Left kidney (tissue), 8 donors: ENCODE data around the gene SEZ6L2. TPM values are rescaled to one million over a fixed set of nuclear protein-coding genes. Genes with fewer than 3 reads are reported as not detected.
"Not testable (repeated sequence)": the region's sequence is repeated elsewhere in the genome, so short reads cannot be mapped to it uniquely, and the experiment has no call there.

Source experiments
- DNase-seq: peaks from one replicate; pipeline ENCODE4 v3.0.0-alpha.2; 2013
- long read RNA-seq, 8 donors: transcript quantifications; one replicate each; lab custom pipeline, GENCODE V29; 2026
- polyA plus RNA-seq: library from polyadenylated mRNA; unstranded; fragments of 120-200 nt; gene quantifications from one replicate; pipeline ENCODE4 v1.2.1, GENCODE V29; 2013; ENCODE audit not compliant: insufficient read length

The SEZ6L2 gene
- polyA plus RNA-seq, result 8.2 TPM
- long read RNA-seq, donor 1, partial matches to known transcripts, result 6 of 9 reads
- long read RNA-seq, donor 1, other reads (novel, unspliced or antisense), result 0 of 9 reads
- long read RNA-seq, donor 2, result 0 reads
- long read RNA-seq, donor 3, partial matches to known transcripts, result 0 of 1 reads
- long read RNA-seq, donor 3, other reads (novel, unspliced or antisense), result 0 of 1 reads
- long read RNA-seq, donor 4, result 0 reads
- long read RNA-seq, donor 5, partial matches to known transcripts, result 0 of 3 reads
- long read RNA-seq, donor 5, other reads (novel, unspliced or antisense), result 0 of 3 reads
- long read RNA-seq, donor 6, result 0 reads
- long read RNA-seq, donor 7, partial matches to known transcripts, result 24 of 26 reads
- long read RNA-seq, donor 7, other reads (novel, unspliced or antisense), result 0 of 26 reads
- long read RNA-seq, donor 8, result 0 reads

- peak; percentile 72 for DNase-seq
Measured at GRCh38 chr16:29899516-29900101, at the start of gene SEZ6L2. Gene SEZ6L2, minus strand, starts transcription at chr16:29899550. Its CDS starts 531 bp downstream, at chr16:29899019.

- DNase-seq, result no peak
Measured at GRCh38 chr16:29947897-29948296, 48.5 kb upstream of the SEZ6L2 start.

- peak; percentile 84 for DNase-seq
Measured at GRCh38 chr16:29943846-29944799, 44.8 kb upstream of the SEZ6L2 start.

- no peak for DNase-seq
Measured at GRCh38 chr16:29940656-29941055, 41.3 kb upstream of the SEZ6L2 start.

- not testable (repeated sequence) for DNase-seq
Measured at GRCh38 chr16:29931750-29932149, 32.4 kb upstream of the SEZ6L2 start.

- DNase-seq, result no peak
Measured at GRCh38 chr16:29927070-29927905, 27.9 kb upstream of the SEZ6L2 start.

GRCh38 chr16:29926711-29927052, 27.3 kb upstream of the SEZ6L2 start:
- no peak for DNase-seq

GRCh38 chr16:29925781-29926710, 26.7 kb upstream of the SEZ6L2 start, which contains the start of gene KCTD13:
Gene KCTD13, minus strand, starts transcription at chr16:29926226. Its CDS starts 193 bp downstream, at chr16:29926033.
- peak; percentile 91 for DNase-seq

GRCh38 chr16:29925105-29925756, 25.9 kb upstream of the SEZ6L2 start:
- no peak for DNase-seq

GRCh38 chr16:29922986-29923501, 23.7 kb upstream of the SEZ6L2 start:
- no peak for DNase-seq

- no peak for DNase-seq
Measured at GRCh38 chr16:29922326-29922725, 23.0 kb upstream of the SEZ6L2 start.

GRCh38 chr16:29921034-29921385, 21.7 kb upstream of the SEZ6L2 start:
- no peak for DNase-seq

GRCh38 chr16:29920288-29921033, 21.1 kb upstream of the SEZ6L2 start:
- DNase-seq, result no peak

GRCh38 chr16:29916979-29917378, 17.6 kb upstream of the SEZ6L2 start:
- no peak for DNase-seq

GRCh38 chr16:29915590-29916247, 16.4 kb upstream of the SEZ6L2 start:
- no peak for DNase-seq

GRCh38 chr16:29913514-29913913, 14.2 kb upstream of the SEZ6L2 start:
- DNase-seq, result no peak

- DNase-seq, result no peak
Measured at GRCh38 chr16:29912087-29912486, 12.7 kb upstream of the SEZ6L2 start.

GRCh38 chr16:29911676-29912010, 12.3 kb upstream of the SEZ6L2 start:
- no peak for DNase-seq
